T-helper 17 cell (primary cell): ENCODE data around the gene PXMP4. TPM values are rescaled to one million over a fixed set of nuclear protein-coding genes. Genes with fewer than 3 reads are reported as not detected.
"Not testable (repeated sequence)": the region's sequence is repeated elsewhere in the genome, so short reads cannot be mapped to it uniquely, and the experiment has no call there.

Experiments
- ATAC-seq: fragments of 150-1000 bp; cut with Tn5 transposase; 2 replicates; pipeline ENCODE4 v1.10.0; 2021; ENCODE audit warnings: mild to moderate bottlenecking, moderate library complexity
- DNase-seq, 3 donors: peaks; one replicate each; pipeline versions ENCODE4 v3.0.0 to v3.0.0-alpha.2; 2020 to 2021
- H3K9me3 ChIP-seq: one replicate; pipeline ENCODE4 v1.7.0; 2013; ENCODE audit warnings: low read length, mild to moderate bottlenecking; ENCODE audit not compliant: control insufficient read depth, poor library complexity, severe bottlenecking
- H3K27ac Mint-ChIP-seq: one replicate; pipeline ENCODE4 v1.8.0; 2022; ENCODE audit warnings: mild to moderate bottlenecking, moderate library complexity, mixed read lengths
- H3K27me3 Mint-ChIP-seq: one replicate; pipeline ENCODE4 v1.8.0; 2022; ENCODE audit warnings: mixed read lengths
- H3K36me3 Mint-ChIP-seq: one replicate; pipeline ENCODE4 v1.8.0; 2022; ENCODE audit warnings: low read depth, mixed read lengths
- H3K4me1 Mint-ChIP-seq: one replicate; pipeline ENCODE4 v1.8.0; 2022; ENCODE audit warnings: mild to moderate bottlenecking, mixed read lengths
- H3K4me3 Mint-ChIP-seq: one replicate; pipeline ENCODE4 v1.8.0; 2022; ENCODE audit warnings: mild to moderate bottlenecking, moderate library complexity, mixed read lengths
- total RNA-seq, 4 donors: library from RNA in 2 of 4; stranded (reverse) in 2 of 4; gene quantifications; one replicate each; pipeline ENCODE4 v1.2.3 and lab custom pipeline; 2022 to 2026

Gene PXMP4
- total RNA-seq, 2 donors from 2014 or later = 3.7 to 4.0 TPM

GRCh38 chr20:33707668-33708067 is 12.4 kb downstream of the PXMP4 start:
- no peaks in the 10 kb centered on the region for H3K27me3 Mint-ChIP-seq
- DNase-seq (no peak), ATAC-seq (no peak)
- H3K27ac Mint-ChIP-seq = no peak overlapping the region
- peaks cover 6% of the 10 kb centered on the region for H3K36me3 Mint-ChIP-seq
- H3K9me3 ChIP-seq = no peaks in the 10 kb centered on the region
- H3K4me1 Mint-ChIP-seq = peaks cover 17% of the 10 kb centered on the region
- H3K4me3 Mint-ChIP-seq = no peak overlapping the region

DNA sequence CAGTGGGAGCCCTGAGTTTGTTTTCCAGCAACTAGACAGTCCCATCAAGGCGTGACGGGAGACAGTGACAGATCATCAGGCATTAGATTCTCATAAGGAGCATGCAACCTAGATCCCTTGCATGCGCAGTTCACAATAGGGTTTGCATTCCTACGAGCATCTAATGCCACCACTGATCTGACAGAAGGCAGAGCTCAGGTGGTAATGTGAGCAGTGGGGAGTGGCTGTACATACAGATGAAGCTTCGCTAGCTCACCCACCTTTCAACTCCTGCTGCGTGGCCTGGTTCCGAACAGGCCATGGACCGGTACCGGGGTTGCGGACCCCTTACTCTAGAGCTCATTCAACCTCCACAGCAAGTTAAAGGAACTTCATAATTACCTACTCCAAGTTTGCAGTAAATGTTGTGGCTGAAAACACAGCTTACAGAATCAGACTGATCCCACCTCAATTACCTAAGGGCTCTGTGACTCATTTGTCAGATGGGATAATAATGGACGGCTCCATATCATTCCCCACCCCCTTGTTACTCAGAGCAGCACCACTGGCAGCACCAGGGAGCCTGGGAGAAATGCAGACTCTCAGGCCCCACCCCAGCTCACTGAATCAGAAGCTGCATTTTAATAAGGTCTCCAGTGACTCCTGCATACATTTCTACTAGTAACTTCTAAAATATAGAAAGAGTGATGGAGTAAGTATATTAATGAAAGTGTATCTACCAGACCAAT is 15.7 kb downstream of the PXMP4 start:
- Mint-ChIP-seq H3K36me3 (no peaks in the 10 kb centered on the region), H3K4me3 (no peak overlapping the region), H3K4me1 (peaks cover 4% of the 10 kb centered on the region), H3K27ac (no peak overlapping the region), H3K27me3 (no peaks in the 10 kb centered on the region)
- DNase-seq (no peak), ATAC-seq (no peak)
- no peaks in the 10 kb centered on the region for H3K9me3 ChIP-seq

GRCh38 chr20:33703498-33704137 is 16.5 kb downstream of the PXMP4 start:
- H3K36me3 Mint-ChIP-seq = no peaks in the 10 kb centered on the region
- no peak overlapping the region for H3K4me3 Mint-ChIP-seq
- ATAC-seq (no peak), DNase-seq (no peak)
- no peaks in the 10 kb centered on the region for H3K9me3 ChIP-seq
- peak overlapping the region; percentile 21 for H3K27ac Mint-ChIP-seq
- peaks cover 3% of the 10 kb centered on the region for H3K4me1 Mint-ChIP-seq
- no peaks in the 10 kb centered on the region for H3K27me3 Mint-ChIP-seq

- H3K36me3 Mint-ChIP-seq = no peaks in the 10 kb centered on the region
- H3K27me3 Mint-ChIP-seq = no peaks in the 10 kb centered on the region
- peak overlapping the region; percentile 50 for H3K4me3 Mint-ChIP-seq
- ATAC-seq = no peak
- H3K4me1 Mint-ChIP-seq = peaks cover 3% of the 10 kb centered on the region
- no peaks in the 10 kb centered on the region for H3K9me3 ChIP-seq
- no peak for DNase-seq
- H3K27ac Mint-ChIP-seq = no peak overlapping the region
Observed at GRCh38 chr20:33702861-33703260, 17.2 kb downstream of the PXMP4 start.

DNA sequence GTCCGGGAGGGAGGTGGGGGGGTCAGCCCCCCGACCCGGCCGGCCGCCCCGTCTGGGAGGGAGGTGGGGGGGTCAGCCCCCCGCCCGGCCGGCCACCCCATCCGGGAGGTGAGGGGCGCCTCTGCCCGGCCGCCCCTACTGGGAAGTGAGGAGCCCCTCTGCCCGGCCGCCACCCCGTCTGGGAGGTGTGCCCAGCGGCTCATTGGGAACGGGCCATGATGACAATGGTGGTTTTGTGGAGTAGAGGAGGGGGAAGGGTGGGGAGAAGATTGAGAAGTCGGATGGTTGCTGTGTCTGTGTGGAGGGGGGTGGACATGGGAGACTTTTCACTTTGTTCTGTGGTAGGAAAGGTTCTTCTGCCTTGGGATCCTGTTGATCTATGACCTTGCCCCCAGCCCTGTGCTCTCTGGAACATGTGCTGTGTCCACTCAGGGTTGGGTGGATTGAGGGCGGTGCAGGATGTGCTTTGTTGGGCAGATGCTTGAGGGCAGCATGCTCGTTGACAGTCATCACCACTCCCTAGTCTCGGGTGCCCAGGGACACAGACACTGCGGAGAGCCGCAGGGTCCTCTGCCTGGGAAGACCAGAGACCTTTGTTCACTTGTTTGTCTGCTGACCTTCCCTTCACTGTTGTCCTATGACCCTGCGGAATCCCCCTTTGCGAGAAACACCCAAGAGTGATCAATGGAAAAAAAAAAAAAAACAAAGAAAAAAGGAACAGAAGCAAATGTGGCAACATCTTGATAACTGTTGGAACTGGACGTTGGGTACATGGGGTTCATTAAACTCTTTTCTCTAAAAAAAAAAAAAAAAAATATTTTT is 18.3 kb downstream of the PXMP4 start:
- Mint-ChIP-seq H3K4me1 (peaks cover 3% of the 10 kb centered on the region), H3K36me3 (no peaks in the 10 kb centered on the region), H3K4me3 (no peak overlapping the region), H3K27ac (no peak overlapping the region), H3K27me3 (no peaks in the 10 kb centered on the region)
- no peaks in the 10 kb centered on the region for H3K9me3 ChIP-seq
- DNase-seq (no peak), ATAC-seq (no peak)

GRCh38 chr20:33700696-33701441 is 19.2 kb downstream of the PXMP4 start:
- not testable (repeated sequence) for H3K36me3 Mint-ChIP-seq, H3K27ac Mint-ChIP-seq, ATAC-seq, H3K27me3 Mint-ChIP-seq, H3K4me3 Mint-ChIP-seq, H3K9me3 ChIP-seq, H3K4me1 Mint-ChIP-seq, DNase-seq

DNA sequence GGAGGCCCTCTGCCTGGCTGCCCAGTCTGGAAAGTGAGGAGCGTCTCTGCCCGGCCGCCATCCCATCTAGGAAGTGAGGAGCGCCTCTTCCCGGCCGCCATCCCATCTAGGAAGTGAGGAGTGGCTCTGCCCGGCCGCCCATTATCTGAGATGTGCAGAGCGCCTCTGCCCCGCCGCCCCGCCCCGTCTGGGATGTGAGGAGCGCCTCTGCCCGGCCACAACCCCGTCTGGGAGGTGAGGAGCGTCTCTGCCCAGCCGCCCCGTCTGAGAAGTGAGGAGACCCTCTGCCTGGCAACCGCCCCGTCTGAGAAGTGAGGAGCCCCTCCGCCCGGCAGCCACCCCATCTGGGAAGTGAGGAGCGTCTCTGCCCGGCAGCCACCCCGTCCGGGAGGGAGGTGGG is 21.1 kb downstream of the PXMP4 start:
- not testable (repeated sequence) for H3K9me3 ChIP-seq, H3K36me3 Mint-ChIP-seq, H3K4me3 Mint-ChIP-seq, H3K4me1 Mint-ChIP-seq, ATAC-seq, DNase-seq, H3K27ac Mint-ChIP-seq, H3K27me3 Mint-ChIP-seq

DNA sequence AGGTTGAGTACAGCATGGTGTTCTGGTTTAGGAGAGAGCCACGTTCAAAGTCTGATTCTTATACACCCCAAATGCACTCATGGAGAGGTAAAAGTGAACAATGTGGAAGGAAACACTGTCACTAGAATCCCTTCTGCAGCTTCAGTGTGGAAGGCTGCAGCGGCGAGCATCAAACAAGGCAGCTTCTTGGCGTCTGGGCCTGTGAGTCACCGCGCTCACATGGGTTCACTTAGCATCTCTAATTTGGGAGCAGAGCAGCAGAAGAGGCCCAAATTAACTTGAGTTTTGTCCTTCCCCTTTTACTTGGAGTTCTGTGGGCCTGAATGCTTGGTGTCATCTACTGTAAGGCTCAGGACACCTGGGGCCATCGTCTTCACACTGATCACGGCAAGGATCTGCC is 23.0 kb downstream of the PXMP4 start:
- ATAC-seq (no peak), DNase-seq (no peak)
- H3K27me3 Mint-ChIP-seq = no peaks in the 10 kb centered on the region
- no peak overlapping the region for H3K4me3 Mint-ChIP-seq
- H3K27ac Mint-ChIP-seq = no peak overlapping the region
- no peaks in the 10 kb centered on the region for H3K4me1 Mint-ChIP-seq
- no peaks in the 10 kb centered on the region for H3K36me3 Mint-ChIP-seq
- no peaks in the 10 kb centered on the region for H3K9me3 ChIP-seq

- Mint-ChIP-seq H3K36me3 (no peaks in the 10 kb centered on the region), H3K27me3 (no peaks in the 10 kb centered on the region), H3K27ac (no peak overlapping the region), H3K4me3 (no peak overlapping the region), H3K4me1 (no peaks in the 10 kb centered on the region)
- ATAC-seq (no peak), DNase-seq (no peak)
- H3K9me3 ChIP-seq = no peaks in the 10 kb centered on the region
Observed at GRCh38 chr20:33696448-33696847, 23.7 kb downstream of the PXMP4 start.

DNA sequence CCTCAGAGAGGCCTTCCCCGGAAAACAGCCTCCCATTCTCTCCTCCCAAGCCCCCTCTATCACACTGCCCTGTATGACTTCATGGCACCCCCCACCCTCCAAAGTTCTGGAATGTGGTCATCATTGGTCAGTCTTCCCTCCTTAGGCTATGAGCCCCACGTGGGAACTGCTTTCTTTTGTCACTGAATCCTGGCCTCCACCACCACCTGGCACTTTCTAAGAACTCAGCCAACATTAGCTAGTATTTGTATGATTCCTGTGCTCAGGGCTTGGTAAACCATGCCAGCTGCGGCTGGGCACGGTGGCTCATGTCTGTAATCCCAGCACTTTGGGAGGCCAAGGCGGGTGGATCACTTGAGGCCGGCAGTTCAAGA is 25.5 kb downstream of the PXMP4 start:
- no peaks in the 10 kb centered on the region for H3K9me3 ChIP-seq
- Mint-ChIP-seq H3K36me3 (no peaks in the 10 kb centered on the region), H3K4me1 (peaks cover 6% of the 10 kb centered on the region), H3K4me3 (no peak overlapping the region), H3K27ac (peak overlapping the region; percentile 51), H3K27me3 (no peaks in the 10 kb centered on the region)
- DNase-seq (no peak), ATAC-seq (no peak)

DNA sequence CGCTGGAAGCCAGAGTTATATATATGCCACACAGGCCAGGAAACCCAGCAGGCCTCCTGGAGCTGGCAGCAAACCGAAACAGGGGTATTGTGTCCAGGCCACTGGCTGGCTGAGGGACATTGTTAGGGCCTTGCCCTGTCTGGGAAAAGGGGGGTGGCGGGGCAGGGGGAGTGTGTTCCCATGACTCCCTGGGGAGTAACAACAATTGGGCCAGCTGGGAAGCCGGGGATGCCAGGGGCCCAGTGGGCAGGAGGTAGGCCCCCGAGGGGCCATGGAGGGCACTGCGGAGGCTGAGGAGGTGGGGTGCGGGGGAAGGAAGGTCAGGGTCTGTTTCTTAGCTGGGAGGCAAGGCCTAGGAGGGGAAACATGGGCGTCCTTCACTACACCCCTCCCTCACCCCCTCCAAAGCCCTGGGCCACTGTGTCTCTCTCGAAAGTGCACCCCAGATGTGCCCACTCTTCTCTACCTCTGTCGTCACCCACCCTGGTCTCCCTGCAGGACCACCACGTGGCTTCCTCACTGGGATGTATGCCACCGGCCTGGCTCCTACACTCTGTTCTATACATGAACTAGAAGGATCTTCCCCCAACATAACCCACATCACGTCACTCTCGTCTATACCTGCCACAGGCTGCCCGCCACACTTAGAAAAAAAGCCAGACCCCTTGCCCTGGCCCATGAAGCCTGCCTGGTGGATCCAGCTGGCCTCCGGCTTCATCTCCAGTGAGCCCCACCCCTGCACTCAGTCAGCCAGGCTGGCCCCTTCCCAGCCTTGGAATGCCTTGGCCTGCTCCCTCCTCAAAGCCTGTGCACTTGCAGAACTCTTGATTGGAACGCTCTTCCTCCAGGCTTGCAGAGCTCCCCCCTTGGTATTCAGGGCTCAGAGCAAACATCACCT is 26.1 kb downstream of the PXMP4 start:
- ATAC-seq (no peak), DNase-seq (no peak)
- H3K4me3 Mint-ChIP-seq = no peak overlapping the region
- H3K9me3 ChIP-seq = no peaks in the 10 kb centered on the region
- H3K4me1 Mint-ChIP-seq = peaks cover 8% of the 10 kb centered on the region
- H3K27ac Mint-ChIP-seq = no peak overlapping the region
- H3K36me3 Mint-ChIP-seq = no peaks in the 10 kb centered on the region
- H3K27me3 Mint-ChIP-seq = no peaks in the 10 kb centered on the region

- peaks cover 15% of the 10 kb centered on the region for H3K4me1 Mint-ChIP-seq
- ATAC-seq = no peak
- H3K9me3 ChIP-seq = no peaks in the 10 kb centered on the region
- DNase-seq = no peak
- H3K4me3 Mint-ChIP-seq = no peak overlapping the region
- no peaks in the 10 kb centered on the region for H3K27me3 Mint-ChIP-seq
- H3K36me3 Mint-ChIP-seq = no peaks in the 10 kb centered on the region
- H3K27ac Mint-ChIP-seq = no peak overlapping the region
Observed at GRCh38 chr20:33693289-33693688, 26.8 kb downstream of the PXMP4 start.
